GM03348 (cell line): ENCODE data around the gene NCKIPSD.

ENCODE experiments used
- DNase-seq: peaks from one replicate; pipeline ENCODE4 v3.0.0; 2012; ENCODE audit warnings: low spot score

Gene NCKIPSD

DNA sequence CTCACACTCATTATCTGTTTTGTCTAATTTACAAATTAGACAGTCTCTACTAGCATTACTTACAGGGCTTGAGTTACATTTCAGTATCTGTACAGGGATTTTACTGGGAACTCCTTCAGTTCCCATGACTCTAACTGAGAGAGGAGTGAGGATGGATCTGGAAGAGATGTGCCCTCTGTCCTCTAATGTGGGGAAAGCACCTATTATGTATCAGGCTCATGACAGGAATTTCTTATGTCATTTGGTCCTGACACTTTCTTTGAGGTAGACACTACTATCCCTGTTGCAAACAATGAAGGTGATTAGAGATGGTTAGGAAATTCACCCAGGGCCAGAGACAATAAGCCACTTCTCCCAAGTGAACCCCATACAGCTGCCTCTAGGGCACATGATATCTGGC lies 10.9 kb upstream of the NCKIPSD start:
- DNase-seq, result no peak

DNA sequence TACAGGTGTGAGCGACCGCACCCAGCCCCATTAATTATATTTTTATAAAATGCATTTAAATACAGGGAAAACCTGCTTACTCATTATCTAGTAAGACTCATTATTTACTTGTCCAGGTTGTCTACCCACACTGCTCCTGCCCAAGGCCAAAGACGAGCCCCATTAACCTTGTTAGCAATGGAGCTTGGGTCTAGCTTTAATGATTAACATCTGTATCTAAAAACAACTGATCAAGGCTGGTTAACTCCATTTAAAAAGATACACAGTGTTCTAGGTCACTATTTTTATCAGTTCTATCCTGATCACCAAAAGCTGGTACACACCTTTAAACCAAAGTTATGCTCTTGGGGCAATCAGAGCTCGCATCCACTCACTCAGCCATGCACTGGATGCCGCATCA lies 10.4 kb upstream of the NCKIPSD start:
- no peak for DNase-seq

DNA sequence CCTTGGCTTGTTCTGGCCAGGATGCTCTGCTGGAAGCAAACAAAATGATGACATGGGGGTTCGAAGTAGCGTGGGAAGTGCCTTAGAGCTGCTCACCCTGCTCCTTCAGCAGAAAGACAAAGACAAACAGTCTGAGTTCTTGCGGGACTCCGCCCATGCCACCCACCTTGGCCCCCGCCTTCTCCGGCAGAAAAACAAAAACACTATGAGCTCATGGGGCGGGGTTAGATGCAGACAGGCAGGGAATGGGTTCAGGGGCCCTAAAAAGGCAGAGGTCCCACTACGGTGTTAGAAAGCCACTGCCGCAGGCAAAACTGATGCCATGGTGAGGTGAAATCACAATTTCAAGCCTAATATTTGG lies 9.7 kb upstream of the NCKIPSD start:
- peak; percentile 78 for DNase-seq

DNA sequence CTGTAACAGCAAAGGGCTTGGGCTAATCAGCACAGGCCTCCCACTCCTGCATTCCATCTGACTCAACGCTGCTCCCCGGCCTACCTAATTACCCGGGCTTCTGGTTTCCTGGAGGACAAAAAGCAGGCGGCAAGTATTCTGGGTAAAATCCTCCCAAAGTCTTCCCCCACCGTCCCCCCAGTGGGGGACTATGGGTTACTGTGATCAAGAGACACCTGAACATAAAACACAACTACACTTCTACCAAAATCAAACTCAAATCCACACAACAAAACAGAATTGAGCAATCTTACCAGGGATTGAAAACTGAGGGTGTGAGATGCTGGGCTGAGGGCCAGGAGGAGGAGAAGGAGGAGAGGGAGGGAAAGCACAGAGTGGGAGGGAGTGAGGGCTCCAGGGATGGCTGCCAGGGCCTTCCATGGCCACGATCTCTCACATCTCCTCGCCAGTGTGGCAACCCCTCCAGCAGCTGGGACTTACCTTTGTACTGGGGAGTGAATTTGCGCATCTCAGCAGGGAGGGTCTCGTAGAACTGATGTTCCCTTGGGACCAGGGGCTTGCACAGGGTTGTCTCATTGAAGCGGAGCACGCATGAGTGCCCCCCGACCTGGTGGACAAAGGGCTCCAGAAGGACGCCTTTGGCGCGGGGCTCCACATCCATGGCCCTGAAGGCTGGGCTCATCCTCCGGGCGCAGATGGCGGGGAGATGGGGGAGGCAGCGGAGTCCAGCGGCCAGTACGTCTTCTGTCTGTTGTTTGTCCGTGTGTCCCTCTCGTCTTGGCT lies 9.1 kb upstream of the NCKIPSD start:
- DNase-seq, result peak; percentile 89

DNA sequence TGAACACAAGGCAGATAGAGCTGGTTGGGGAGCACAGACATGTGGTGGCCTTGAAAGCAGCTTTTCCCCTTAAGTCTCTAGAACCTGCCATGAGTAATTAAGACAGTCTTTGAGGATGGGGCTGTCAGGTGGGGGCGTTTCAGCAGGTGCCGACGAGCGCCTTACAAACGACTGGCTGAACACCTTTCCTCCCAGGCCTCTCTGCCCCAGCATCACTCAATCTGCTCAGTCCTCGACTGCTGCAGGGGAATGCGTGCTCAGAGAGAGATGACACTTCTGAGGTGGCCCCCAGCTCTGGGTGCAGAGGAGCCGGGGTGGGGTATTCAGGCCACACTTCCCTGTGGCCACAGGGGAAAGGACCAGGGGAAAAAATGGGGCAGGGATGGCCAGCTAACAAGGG lies 8.1 kb upstream of the NCKIPSD start:
- no peak for DNase-seq

DNA sequence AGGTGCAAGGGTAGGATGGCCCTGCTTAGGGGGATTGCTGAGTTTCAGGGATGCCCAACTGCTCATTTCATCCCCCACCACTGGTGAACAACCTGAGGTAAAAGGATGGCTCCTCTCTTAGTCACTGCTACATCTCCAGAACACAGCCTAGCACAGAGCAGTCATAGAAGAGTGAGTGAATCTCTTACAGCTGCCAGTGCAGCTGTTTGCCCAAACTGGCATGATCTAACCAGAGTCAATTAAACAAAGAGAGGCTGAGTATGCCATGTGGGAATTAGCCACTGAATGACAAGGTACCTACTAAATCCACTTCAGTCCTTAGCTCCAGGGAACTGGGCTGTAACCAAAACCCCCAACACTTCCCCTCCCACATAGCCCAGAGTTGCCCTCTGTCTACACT lies 6.8 kb upstream of the NCKIPSD start:
- DNase-seq, result no peak

DNA sequence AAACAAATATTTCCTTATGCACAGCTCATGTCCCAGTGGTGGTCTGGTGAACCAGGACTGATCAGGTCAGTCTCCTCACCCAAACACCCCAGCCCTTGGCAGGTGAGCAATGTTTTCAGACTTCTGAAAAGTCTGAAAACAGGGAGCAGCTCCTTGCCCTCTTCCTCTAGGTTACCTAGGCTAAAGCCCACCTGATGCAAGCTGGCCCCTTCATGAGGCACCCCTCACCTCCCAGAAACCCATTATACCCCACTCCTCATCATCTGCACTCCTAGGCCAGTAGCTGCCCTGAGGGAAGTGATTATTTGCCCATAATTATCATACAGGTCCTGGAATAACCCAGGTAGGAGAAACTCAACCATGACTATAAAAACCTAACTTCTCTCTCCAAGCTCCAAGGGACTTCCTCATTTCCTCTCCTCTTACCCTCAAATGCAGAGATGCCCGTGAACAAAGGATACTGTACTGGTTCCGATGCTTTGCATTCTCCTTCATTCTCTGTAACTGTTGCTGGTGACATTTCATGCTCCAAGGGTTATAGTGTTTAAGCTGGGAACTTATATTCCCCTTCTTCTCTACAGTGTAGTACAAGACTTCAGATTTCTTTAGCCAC lies 5.2 kb upstream of the NCKIPSD start:
- no peak for DNase-seq

DNA sequence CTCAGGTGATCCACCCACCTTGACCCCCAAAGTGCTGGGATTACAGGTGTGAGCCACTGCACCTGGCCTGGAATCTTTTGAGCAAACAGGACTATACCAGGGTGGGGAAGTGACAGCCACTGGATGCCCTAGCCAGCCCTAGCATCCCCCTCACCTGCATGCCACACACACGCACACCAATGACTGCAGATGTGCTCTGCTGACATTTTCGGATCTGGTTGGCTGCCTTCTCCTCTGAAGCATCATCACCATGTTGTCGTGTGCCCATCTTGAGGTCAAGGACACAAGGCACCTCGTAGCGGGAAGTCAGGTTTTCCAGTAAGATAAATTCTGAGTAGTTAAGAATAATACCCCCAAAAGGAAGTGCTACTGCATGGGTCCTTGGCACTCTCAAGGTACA lies 3.7 kb upstream of the NCKIPSD start:
- DNase-seq, result no peak

DNA sequence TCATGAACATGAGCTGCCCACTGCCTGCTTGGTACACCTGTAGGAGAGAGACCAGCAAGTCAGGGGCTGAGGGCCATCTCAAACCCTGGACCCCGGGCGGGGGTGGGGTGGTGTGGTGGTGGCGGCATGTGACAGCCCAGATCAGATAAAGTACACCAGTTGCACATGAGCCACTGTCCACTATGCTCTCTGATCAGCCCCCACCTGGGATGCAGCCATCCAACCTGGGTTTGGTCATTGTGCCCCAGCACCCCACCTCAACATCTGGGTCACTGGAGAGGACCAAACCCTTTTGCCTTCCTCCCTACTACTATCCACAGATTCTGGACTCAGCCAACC lies 3.0 kb upstream of the NCKIPSD start:
- DNase-seq, result no peak

DNA sequence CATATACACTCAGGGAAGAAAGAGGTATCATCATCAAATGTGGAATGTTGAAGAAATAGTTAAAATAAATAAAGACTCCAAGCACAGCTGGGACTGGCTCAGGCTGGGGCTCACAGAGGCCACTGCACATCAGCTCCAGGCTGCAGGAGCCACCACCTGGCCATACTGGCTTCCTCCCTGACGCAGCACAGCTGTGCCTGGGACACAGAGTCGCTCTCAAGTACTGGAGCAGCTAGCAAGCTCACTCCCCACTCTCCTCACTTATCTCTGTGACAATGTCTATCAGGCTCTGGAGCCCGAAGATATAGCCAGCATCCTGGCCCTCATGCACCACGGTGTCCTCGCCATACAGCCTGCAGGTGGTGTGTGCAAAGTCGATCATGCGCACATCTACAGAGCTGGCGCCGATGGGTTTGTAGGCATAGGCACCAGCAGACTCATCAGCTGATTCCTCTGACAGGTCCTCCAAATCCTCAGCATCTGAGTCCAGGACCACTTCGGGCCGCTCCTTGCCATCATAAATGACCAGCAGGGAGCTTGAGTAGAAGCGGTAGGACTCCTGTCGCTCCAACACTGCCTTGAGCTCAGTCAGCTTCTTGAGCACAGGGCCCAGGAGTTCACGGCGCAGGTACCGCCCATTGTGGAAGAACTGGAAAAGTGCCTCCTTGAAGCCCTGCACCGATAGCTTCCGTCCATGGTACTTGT lies 2.5 kb upstream of the NCKIPSD start:
- DNase-seq, result no peak

DNA sequence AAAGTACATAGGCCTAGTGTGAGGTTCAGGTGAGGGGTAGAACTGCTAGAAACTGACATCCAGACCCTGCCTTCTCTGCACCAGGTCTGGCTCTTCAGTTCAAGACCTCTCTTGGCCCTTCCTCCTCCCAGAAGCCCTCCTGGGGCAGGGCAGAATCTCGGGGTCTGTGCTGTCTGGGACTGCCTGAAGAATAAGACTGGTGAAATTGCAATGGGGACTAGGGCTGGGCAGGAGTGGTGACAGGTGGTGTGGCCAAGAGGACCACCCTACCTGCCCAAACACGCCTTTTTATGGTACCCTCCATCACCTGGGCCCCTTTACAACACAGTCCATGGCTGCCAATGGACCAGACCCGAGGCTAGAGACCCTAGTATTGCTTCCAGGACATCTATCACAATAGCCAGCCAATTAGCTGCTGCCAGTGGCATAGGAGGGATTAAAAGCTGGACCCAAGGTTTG lies 1.5 kb upstream of the NCKIPSD start:
- DNase-seq, result no peak

DNA sequence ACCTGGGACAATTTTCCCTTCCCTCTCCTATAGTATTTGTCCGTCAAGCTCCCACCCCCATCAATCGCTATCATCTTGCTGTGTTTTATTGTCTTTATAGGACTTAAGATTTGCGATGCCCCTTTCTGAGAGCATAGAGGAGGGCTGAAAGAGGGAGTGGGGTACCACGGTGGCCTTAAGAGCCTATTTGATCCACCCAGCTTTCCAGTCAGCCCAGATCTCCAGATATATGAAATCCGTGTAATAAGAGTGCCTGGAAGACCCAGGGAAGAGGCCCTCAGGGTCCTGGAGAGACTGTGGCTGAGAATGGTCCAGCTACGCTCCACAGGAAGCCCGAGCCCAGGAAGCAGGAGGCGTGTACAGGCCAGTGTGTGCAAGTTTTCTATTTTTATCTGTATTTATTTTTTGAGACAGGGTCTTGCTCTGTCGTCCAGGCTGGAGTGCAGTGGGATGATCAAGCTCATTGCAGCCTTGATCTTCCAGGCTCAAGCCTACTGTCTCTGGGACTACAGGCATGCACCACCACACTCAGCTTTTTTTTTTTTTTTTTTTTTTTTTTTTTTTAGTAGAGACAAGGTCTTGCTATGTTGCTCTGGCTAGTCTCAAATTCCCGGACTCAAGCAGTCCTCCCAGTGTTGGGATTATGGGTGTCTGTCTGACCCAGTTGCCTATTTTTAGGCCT lies 964 bp upstream of the NCKIPSD start:
- no peak for DNase-seq

DNA sequence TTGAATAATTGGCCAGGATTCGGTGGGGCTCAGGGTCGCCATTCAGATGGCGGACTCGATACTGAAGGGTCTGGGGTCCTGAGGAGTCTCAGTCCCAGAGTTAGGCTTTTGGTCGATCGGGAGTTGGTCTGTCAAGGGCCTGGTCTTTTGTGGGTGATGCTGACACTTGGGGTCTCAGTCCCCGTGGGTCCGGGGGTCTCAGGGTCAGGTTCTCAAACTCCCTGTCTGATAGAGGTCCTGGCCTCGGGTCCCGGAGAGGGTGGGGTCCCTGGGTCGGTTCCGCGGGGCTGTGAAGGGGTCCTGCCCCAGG lies 467 bp downstream of the NCKIPSD start:
- DNase-seq, result no peak

DNA sequence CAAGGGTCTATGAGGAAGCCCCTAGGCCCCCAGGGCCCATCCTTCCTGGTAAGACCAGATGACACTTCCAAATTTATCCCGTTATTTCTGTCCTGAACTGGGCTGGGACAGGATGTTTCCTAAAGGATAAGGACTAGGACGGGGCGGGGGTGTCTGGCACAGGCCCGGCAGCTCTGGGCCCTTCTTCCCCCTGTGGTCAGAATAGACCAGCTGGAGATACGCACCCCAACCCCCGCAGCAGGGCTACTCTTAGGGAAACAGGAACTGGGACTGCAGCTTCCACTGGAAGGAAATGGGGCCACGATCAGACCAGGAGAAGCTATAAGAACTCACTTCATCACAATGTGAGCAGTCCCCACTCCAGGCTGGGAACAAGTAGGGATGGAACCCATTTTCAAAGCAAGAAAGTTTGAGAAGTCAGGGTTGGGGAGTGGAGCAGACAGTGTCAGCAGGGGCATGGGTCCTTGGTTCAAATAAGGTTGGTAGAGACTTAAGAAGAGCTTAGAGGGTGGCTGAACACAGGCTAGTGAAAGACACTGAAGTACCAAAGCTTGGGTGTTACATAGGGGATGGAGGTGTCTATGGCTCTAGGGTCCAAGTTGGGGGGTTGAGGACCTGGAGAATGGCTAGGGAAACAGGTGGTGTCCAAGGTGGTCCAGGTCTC lies 1.1 kb downstream of the NCKIPSD start:
- DNase-seq, result peak; percentile 42

DNA sequence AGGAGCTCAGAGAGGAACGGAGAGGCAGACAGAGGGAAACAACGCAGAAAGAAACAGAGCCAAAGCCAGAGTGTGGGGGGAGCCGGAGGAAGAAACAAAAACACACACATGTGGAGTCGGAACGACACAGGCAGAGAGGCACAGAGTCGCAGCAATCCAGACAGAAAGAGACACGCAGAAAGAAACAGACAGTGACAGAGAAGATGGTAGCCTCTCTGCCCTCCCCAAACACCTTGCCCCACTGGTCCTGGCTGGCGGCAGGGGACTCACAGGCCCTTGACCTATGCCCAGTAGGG lies 1.7 kb downstream of the NCKIPSD start:
- no peak for DNase-seq

DNA sequence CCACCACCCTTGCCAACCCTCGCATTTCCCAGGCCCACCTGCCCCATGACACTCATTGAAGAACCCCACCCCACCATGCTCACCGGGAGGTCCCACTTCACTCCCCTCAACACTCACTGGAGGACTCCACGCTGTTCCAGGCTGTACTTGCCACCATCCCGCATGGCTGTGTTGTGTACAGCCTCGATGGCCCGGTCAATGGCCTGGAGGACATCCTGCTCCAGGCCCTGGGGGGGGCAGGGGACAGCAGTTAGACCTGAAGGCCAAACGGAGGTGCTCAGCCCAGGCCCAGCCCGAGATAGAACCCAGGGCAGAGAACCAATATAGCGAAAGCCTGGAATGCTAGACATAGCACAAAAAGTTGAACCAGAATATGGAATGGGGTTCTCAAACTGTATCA lies 2.9 kb downstream of the NCKIPSD start:
- DNase-seq, result no peak

DNA sequence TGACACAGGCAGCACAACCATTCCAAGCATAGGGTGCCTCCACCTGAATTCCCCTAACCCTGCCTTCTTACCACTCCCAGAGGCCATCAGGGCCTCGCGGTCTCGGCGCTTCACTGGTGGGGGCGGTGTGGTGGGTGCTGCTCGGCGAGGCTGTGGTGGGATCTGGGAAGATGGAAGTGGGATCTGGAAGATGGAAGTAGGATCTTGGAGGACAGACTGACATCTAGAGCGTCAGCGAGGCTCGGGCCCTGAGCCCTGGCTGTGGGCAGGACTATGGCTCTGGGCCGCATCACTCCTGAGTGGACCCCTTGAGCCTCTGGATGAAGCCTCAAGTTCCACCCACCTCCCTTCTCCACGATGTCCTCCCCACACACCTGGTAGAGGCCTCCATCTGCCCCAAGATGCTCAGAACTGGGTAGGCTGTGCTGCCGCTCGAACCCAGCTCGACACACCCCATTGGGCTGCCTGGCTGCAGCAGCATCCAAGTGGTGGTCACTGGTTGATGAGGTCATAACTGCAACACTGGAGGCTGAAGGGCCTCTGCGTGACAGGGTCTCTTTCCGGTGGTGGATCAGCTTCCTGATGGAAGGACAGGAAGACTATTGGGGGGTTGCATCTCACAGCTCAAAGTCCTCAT lies 3.6 kb downstream of the NCKIPSD start:
- DNase-seq, result no peak

DNA sequence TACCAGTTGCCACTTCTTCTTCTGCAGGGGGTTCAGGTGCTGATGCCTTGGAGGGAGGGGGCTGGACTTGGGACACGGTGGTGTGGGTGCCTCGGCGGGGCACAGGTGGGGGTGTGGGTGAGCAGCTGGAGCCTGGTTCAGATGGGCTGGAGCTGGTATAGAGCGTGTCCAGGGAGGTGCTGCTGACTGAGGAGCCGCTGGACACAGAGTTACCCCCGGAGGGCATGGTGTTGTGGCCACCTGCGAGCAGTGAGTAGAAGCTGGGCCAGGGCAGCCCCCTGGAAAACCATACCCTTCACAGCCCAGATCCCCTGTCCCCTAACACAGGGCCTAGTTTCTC lies 4.2 kb downstream of the NCKIPSD start:
- no peak for DNase-seq

DNA sequence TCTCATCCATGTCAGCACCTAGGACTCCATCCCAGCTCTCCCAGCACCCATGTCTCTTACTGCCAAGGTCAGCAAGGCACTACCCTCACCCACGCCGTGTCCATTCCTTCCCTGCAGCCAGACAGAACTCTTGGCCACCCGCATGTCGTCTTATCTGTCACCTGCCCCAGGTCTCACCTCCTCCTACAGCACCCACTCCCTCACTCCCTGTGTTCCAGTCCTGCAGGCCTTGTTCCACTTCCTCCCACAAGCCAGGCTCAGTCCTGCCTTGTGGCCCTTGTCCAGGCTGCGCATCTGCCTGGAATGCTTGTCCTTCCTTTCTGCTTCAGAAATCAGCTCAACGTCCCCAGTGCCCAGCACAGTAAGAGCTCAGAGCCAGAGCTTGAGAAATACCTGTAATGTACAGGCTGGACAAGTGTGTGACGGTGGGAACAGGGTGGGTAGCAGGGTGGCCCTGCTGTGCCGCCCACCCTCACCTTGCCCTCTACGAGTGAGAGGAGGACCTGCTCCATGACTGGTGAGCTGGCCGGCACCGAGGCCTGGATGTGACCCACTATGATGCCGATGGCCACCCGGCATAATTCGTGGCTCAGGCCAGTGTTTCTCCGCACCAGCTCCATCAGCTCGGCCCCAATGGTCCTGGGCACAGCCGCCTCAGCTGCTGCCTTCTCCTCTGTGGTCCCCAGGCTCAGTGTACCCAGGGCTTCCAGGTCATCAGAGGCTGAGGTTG lies 4.7 kb downstream of the NCKIPSD start:
- no peak for DNase-seq

DNA sequence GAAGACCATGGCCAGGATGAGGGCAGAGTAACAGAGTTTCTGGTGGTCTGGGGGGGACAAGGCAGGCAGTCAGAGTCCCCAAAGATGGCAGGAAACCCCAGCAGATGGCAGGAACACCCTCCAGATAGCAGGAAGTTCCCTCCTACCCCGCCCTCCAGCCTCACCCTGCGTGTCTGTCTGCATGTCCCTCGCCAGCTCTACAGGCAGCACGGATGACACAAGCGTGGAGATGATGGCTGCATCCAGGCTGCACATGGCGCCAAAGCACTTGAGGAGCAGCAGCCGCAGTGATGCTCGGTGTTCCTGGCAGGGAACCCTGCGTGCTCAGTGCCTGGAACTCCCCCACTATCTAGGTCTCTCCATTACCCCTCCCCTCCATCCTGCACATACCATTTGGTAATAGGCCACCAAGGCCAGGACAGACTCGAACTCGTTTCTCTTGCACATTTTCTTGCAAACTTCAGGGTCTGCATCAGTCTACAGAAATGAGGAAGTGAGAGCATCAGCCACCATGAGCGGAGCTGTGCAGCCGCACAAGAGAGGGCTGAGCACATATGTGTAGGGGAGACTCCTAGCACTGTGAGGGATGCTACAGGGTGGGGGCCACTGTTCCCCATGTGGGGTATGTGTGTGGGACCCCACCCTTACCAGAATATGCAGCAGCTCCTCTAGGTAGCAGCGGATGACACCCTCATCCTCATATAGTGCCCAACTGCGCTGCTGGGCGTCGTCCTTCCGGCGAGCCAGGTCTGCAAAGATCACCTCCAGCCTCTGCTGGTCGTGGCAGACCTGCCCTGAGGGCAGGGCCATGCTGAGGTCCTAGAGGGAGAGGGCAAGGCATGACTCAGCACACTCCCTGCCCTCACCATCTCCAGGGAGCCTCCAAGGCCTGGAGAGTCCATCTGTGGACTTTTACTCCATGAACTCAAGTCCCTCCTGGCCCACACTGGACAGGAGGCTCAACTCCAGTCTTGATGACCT lies 6.0 kb downstream of the NCKIPSD start:
- no peak for DNase-seq
